GM18868 (cell line): Measurements from ENCODE around the gene MUC12.
"Not testable (repeated sequence)": the region's sequence is repeated elsewhere in the genome, so short reads cannot be mapped to it uniquely, and the experiment has no call there.

Experiments used
- ATAC-seq: cut with Tn5 transposase; IDR thresholded peaks from one replicate; pipeline ENCODE4 v1.9.1; 2021; ENCODE audit warnings: mild to moderate bottlenecking, moderate library complexity; ENCODE audit not compliant: unreplicated experiment

The MUC12 gene

GRCh38 chr7:100991631-100992030 is 22.3 kb downstream of the MUC12 start:
- ATAC-seq: no peak

- not testable (repeated sequence) for ATAC-seq
These were observed 22.9 kb downstream of the MUC12 start for GRCh38 chr7:100992280-100992679.

- ATAC-seq: not testable (repeated sequence)
These were observed 25.3 kb downstream of the MUC12 start for GRCh38 chr7:100994671-100995070.

GRCh38 chr7:100998530-100998929 is 29.2 kb downstream of the MUC12 start:
- not testable (repeated sequence) for ATAC-seq

- not testable (repeated sequence) for ATAC-seq
These were observed 30.0 kb downstream of the MUC12 start for GRCh38 chr7:100999334-100999733.

GRCh38 chr7:101000025-101000424 is 30.7 kb downstream of the MUC12 start:
- not testable (repeated sequence) for ATAC-seq

GRCh38 chr7:101002333-101002732 is 33.0 kb downstream of the MUC12 start:
- not testable (repeated sequence) for ATAC-seq

GRCh38 chr7:101007361-101007760 is 38.0 kb downstream of the MUC12 start:
- ATAC-seq: not testable (repeated sequence)

- ATAC-seq: no peak
These were observed 40.3 kb downstream of the MUC12 start for GRCh38 chr7:101009629-101010028.

- no peak for ATAC-seq
These were observed 43.6 kb downstream of the MUC12 start for GRCh38 chr7:101012931-101013330.

GRCh38 chr7:101015626-101016025 is 46.3 kb downstream of the MUC12 start:
- ATAC-seq: no peak

GRCh38 chr7:101017064-101017777 is 47.9 kb downstream of the MUC12 start:
- ATAC-seq: peak; percentile 82

- ATAC-seq: no peak
These were observed 49.2 kb downstream of the MUC12 start for GRCh38 chr7:101018271-101019167.

GRCh38 chr7:101020444-101020843 is 51.1 kb downstream of the MUC12 start:
- no peak for ATAC-seq

- ATAC-seq: no peak
These were observed 52.3 kb downstream of the MUC12 start for GRCh38 chr7:101021703-101022102.

- ATAC-seq: no peak
These were observed 54.5 kb downstream of the MUC12 start for GRCh38 chr7:101023839-101024238.

GRCh38 chr7:101031082-101031481 is 61.7 kb downstream of the MUC12 start:
- no peak for ATAC-seq

GRCh38 chr7:101035941-101036340 is 66.6 kb downstream of the MUC12 start:
- ATAC-seq: no peak

- ATAC-seq: not testable (repeated sequence)
These were observed 71.9 kb downstream of the MUC12 start for GRCh38 chr7:101041283-101041682.

- ATAC-seq: no peak
These were observed 89.0 kb downstream of the MUC12 start for GRCh38 chr7:101058355-101058754.

- ATAC-seq: no peak
These were observed 90.2 kb downstream of the MUC12 start for GRCh38 chr7:101059620-101059942.

- ATAC-seq: no peak
These were observed 91.6 kb downstream of the MUC12 start for GRCh38 chr7:101060992-101061391.
